Testis (tissue), 3 donors: Measurements from ENCODE around the gene TPSB2. TPM values are rescaled to one million over a fixed set of nuclear protein-coding genes. Genes with fewer than 3 reads are reported as not detected.

ENCODE experiments used
- DNase-seq: peaks from one replicate; pipeline ENCODE4 v3.0.0-alpha.2; 2019
- H3K27ac ChIP-seq, 2 donors: fragments of 200-600 bp; sonication (generic); one replicate each; pipeline ENCODE4 v1.5.1; 2019
- H3K27me3 ChIP-seq: fragments of 200-600 bp; sonication (generic); one replicate; pipeline ENCODE4 v1.5.1; 2019
- H3K36me3 ChIP-seq: fragments of 200-600 bp; sonication (generic); one replicate; pipeline ENCODE4 v1.5.1; 2017; ENCODE audit warnings: low read depth; ENCODE audit errors: missing control alignments
- H3K4me1 ChIP-seq: fragments of 200-600 bp; sonication (generic); one replicate; pipeline ENCODE4 v1.5.1; 2019
- H3K4me3 ChIP-seq, 2 donors: fragments of 200-600 bp; sonication (generic); one replicate each; pipeline ENCODE4 v1.5.1; 2017 to 2019
- H3K9me3 ChIP-seq: fragments of 200-600 bp; sonication (generic); one replicate; pipeline ENCODE4 v1.5.1; 2017
- CTCF ChIP-seq, 3 experiments: fragments of 450-650 bp in 2 of 3; fragments of 200-600 bp in 1 of 3; sonication (generic) in 1 of 3; IDR thresholded peaks; one replicate each; pipeline ENCODE4 v1.5.1; 2016 to 2019; ENCODE audit warnings: antibody characterized with exemption in 3 of 3, mild to moderate bottlenecking in 2 of 3, moderate library complexity in 1 of 3
- POLR2A ChIP-seq: fragments of 450-650 bp; IDR thresholded peaks from one replicate; pipeline ENCODE4 v1.6.1; 2017; ENCODE audit warnings: antibody characterized with exemption, mild to moderate bottlenecking, moderate library complexity
- WGBS, 2 donors: methylation state at CpG; one replicate each; pipeline ENCODE4 v1.1.5; 2018; 5-methylcytosine and 5-hydroxymethylcytosine counted together
- intact Hi-C: fragments of 100-400 bp; cut with DNase I; formaldehyde crosslinking; loops from one replicate; pipeline ENCODE4 v1.15.1; 2023; ENCODE audit warnings: low total_unique reads
- polyA plus RNA-seq: library from polyadenylated mRNA; stranded (reverse); fragments of 350-450 nt; fragmentation: Illumina TruSeq; extraction: RNeasy Lipid Tissue Mini Kit (QIAGEN cat#74804); gene quantifications from one replicate; pipeline ENCODE4 v1.2.3, GENCODE V29; 2014; ENCODE audit warnings: low read depth, low replicate concordance; ENCODE audit not compliant: insufficient read depth
- total RNA-seq, 2 donors: library from RNA; depleted of rRNA; stranded (reverse); fragments of >200 nt; gene quantifications; one replicate each; pipeline ENCODE4 v1.2.3, GENCODE V29; 2016

Gene TPSB2
- total and polyA plus RNA-seq, 3 donors from 2014 or later = 10.8 to 49.5 (median 16.1) TPM

- intact Hi-C loops = no loop called here
Observed at GRCh38 chr16:1206786-1207185, 23.2 kb downstream of the TPSB2 start.

GRCh38 chr16:1206326-1206725, 23.7 kb downstream of the TPSB2 start:
- intact Hi-C loops = no loop called here
- H3K27ac ChIP-seq = no peak overlapping the region
- H3K4me1 ChIP-seq = no peaks in the 10 kb centered on the region
- no peaks in the 10 kb centered on the region for H3K27me3 ChIP-seq
- WGBS, 2 donors = 60 to 77% methylated on average over 2 to 9 of the region's 9 CpGs
- no peak for DNase-seq
- TF ChIP-seq CTCF (IDR thresholded peaks at IDR 0.05) = no peak
- no peak for TF ChIP-seq POLR2A
- H3K36me3 ChIP-seq = no peaks in the 10 kb centered on the region
- no peak overlapping the region for H3K4me3 ChIP-seq
- H3K9me3 ChIP-seq = no peaks in the 10 kb centered on the region

More at GRCh38 chr16:1206786-1207185, 23.2 kb downstream of the TPSB2 start:
- no peak for DNase-seq
- TF ChIP-seq CTCF (IDR thresholded peaks at IDR 0.05) (no peak), POLR2A (no peak)
- no peaks in the 10 kb centered on the region for H3K27me3 ChIP-seq
- no peaks in the 10 kb centered on the region for H3K9me3 ChIP-seq
- 92 to 95% methylated on average over 4 to 16 of the region's 16 CpGs for WGBS, 2 donors
- no peak overlapping the region for H3K27ac ChIP-seq
- no peaks in the 10 kb centered on the region for H3K4me1 ChIP-seq
- no peaks in the 10 kb centered on the region for H3K36me3 ChIP-seq
- no peak overlapping the region for H3K4me3 ChIP-seq

DNA sequence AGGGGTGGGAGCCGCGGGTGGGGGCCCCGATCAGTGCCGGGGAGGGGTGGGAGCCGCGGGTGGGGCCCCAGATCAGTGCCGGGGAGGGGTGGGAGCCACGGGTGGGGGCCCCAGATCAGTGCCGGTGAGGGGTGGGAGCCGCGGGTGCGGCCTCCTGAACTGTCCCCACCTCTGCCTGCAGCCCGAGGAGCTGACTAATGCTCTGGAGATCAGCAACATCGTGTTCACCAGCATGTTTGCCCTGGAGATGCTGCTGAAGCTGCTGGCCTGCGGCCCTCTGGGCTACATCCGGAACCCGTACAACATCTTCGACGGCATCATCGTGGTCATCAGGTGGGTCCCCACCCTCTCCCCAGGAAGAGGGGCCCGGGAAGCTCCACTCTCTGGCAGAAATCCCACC, 25.1 kb downstream of the TPSB2 start:
- Histone ChIP-seq H3K36me3 (no peaks in the 10 kb centered on the region), H3K27ac (no peak overlapping the region), H3K4me3 (no peak overlapping the region), H3K4me1 (no peaks in the 10 kb centered on the region), H3K27me3 (no peaks in the 10 kb centered on the region), H3K9me3 (no peaks in the 10 kb centered on the region)
- TF ChIP-seq CTCF (IDR thresholded peaks at IDR 0.05) (no peak), POLR2A (no peak)
- DNase-seq = no peak
- WGBS, 2 donors = 88 to 94% methylated on average over 6 to 17 of the region's 21 CpGs
- intact Hi-C loops = no loop called here

GRCh38 chr16:1202274-1202673, 27.7 kb downstream of the TPSB2 start:
- Histone ChIP-seq H3K9me3 (no peaks in the 10 kb centered on the region), H3K4me1 (no peaks in the 10 kb centered on the region), H3K27me3 (no peaks in the 10 kb centered on the region), H3K4me3 (no peak overlapping the region), H3K36me3 (no peaks in the 10 kb centered on the region), H3K27ac (no peak overlapping the region)
- DNase-seq = no peak
- intact Hi-C loops = no loop called here
- TF ChIP-seq POLR2A (no peak), CTCF (IDR thresholded peaks at IDR 0.05) (no peak)
- WGBS, 2 donors = 95% methylated on average over 18 of the region's 18 CpGs; no CpG with 5 or more reads in 1 of the 2 donors

DNA sequence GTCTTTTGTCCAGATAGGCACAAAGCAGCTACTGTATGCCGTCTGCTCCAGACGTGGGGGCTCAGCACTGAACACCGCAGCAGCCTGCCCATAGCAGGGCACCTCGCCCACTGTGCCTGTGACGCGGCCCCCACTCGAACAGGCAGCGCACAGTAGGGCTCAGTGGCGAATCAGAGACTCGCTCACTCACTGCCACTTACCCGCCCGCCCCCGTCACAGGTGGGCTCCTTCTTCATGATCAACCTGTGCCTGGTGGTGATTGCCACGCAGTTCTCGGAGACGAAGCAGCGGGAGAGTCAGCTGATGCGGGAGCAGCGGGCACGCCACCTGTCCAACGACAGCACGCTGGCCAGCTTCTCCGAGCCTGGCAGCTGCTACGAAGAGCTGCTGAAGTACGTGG, 28.5 kb downstream of the TPSB2 start:
- Histone ChIP-seq H3K27ac (no peak overlapping the region), H3K4me3 (no peak overlapping the region), H3K27me3 (no peaks in the 10 kb centered on the region), H3K9me3 (no peaks in the 10 kb centered on the region), H3K36me3 (no peaks in the 10 kb centered on the region), H3K4me1 (no peaks in the 10 kb centered on the region)
- no peak for DNase-seq
- TF ChIP-seq POLR2A = no peak
- TF ChIP-seq CTCF (IDR thresholded peaks at IDR 0.05) = no peak
- intact Hi-C loops = no loop called here
- WGBS, 2 donors = 93 to 97% methylated on average over 5 to 25 of the region's 25 CpGs
